GM18526 (cell line): ENCODE data around the gene ZBTB42.

Experiments used
- POLR2A ChIP-seq: IDR thresholded peaks from 3 replicates; pipeline ENCODE4 v1.6.1; 2011; ENCODE audit not compliant: insufficient read length; ENCODE audit errors: extremely low read depth

ZBTB42 gene

DNA sequence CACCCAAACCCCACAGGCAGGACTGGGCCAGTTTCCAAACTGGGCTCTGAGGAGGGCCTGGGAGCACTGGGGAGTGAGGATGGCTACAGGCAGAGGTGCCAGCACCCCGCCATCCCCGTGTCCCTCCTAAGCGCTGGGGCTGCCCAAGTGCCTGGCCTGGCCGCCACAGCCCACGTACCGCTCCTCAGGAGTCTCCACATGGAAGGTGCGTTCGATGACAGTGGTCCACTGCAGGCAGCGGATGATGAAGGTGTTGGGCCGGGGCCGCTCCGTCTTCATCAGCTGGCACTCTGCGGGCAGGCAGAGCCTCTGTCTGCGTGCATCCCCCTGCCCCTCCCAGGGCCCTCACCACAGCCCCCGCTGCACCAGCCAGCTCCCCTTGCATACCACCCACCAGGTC lies 24.4 kb upstream of the ZBTB42 start:
- TF ChIP-seq POLR2A, result no peak

DNA sequence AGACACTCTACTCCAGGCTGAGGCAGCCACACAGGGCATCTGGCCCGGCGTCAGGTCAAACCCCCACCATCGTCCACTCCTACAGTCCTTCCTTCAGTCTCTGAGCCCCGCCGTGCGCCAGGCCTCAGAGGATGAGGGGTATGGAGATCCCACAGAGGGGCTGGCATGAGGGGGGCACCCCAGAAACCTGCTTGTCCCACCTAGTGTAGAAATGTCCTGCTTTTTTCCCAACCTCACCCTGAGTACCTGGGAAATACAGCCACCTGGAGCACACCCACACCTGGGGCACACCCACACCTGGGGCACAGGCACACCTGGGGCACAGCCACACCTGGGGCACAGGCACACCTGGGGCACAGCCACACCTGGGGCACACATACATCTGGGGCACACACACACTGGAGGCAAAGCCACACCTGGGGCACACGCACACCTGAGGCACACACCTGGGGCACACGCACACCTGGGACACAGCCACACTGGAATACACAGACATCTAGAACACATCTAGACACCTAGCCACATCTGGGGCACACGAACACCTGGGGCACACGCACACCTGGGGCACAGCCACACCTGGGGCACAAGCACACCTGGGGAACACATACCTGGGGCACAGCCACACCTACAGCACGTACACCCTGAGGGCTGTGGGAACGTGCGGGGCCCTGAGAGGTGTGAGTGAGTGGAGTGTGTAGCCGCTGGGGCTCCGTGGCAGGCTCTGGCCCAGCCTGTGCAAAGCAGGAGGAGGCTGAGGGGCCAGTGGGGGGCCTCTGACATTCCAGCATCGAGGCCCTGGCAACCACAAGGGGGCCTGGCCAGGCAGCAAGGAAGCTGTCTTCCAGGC lies 23.7 kb upstream of the ZBTB42 start:
- TF ChIP-seq POLR2A, result no peak

GRCh38 chr14:104777808-104778249 lies 23.1 kb upstream of the ZBTB42 start:
- no peak for TF ChIP-seq POLR2A

- TF ChIP-seq POLR2A, result no peak
Measured at GRCh38 chr14:104778694-104779331, 22.1 kb upstream of the ZBTB42 start.

DNA sequence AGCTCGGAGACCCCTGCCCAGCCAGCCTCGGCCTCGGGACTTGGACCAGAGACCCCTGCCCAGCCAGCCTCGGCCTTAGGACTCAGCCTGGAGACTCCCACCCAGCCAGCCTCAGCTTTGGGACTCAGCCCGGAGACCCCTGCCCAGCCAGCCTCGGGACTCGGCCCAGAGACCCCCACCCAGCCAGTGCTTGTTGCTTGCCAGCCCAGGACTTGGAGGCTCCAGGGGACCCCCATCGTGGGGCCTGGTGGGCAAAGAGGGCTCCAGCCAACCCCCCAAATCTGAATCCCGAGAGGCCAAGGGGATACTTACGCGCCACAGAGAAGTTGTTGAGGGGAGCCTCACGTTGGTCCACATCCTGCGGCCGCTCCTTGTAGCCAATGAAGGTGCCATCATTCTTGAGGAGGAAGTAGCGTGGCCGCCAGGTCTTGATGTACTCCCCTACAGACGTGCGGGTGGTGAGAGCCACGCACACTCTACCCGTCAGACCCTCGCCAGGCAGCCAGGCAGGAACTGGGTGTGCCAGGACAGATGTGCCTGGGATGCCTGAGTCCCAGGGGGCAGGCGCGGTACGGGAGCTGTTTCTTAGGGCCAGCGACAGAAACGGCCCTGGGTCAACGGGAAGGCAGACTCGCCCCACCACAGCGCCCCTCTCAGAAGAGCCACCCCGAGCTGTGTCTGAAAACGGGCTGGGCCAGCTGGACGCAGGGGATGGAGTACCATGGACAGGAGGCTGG lies 21.0 kb upstream of the ZBTB42 start:
- TF ChIP-seq POLR2A, result no peak

DNA sequence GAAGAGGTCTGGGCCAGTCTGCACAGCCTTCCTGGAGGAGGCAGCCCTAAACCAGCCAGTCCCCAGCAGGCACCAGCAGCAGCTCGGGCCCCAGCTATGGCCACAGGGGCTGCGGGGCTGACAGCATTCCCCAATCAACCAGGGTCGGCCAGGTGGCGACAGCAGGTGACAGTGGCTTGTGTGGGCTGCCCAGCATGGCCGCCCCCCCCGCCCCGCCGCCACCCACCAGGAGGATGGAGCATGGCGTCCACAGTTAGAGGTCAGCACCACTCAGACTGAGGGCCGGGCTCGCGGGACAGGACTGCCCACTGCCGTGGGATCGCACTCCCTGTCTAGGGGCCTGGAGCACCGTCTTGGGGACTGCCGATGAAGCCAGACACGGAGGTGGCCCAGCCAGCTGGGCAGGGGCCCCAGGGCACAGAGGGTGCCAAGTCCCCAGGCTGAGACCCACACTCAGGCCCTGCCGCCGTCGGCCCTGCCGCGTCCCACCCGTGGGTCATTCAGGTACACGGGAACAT lies 20.3 kb upstream of the ZBTB42 start:
- TF ChIP-seq POLR2A, result no peak

GRCh38 chr14:104781271-104782077 lies 19.4 kb upstream of the ZBTB42 start:
- TF ChIP-seq POLR2A, result no peak

DNA sequence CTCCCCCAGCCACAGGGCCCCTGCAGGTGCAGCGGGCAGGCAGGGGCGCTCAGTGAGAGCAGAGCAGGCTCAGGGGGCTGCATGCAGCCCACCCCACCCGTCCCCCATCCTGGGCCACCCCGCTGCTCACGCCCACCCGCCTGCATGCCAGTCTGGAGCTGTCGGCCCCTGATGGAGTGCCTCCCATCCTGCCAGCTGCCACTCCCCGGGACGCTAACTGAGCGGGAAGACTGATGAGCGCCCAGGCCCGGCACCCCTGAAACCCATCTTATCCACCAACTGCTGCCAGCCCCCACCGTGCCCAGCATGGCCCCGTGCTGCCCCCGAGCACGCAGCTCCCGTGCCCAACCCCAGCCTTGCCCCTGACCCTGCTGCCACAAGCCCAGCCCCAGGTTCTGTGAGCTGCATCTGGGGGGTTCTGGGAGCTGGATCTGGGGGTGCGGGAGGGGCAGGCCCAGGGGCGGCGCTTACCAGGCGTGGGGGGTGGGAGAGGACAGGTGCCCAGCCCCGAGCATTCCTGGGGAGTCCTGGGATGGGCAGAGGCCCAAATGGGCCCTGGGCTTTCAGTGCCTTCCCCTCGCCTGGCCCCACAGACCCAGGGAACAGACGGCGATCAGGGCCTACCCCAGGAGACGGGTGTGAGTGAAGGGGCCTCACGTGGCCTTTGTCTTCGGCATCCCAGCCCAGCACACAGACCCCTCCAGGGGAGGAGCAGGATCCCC lies 18.7 kb upstream of the ZBTB42 start:
- TF ChIP-seq POLR2A, result no peak

GRCh38 chr14:104782808-104783139 lies 18.1 kb upstream of the ZBTB42 start:
- TF ChIP-seq POLR2A, result no peak

DNA sequence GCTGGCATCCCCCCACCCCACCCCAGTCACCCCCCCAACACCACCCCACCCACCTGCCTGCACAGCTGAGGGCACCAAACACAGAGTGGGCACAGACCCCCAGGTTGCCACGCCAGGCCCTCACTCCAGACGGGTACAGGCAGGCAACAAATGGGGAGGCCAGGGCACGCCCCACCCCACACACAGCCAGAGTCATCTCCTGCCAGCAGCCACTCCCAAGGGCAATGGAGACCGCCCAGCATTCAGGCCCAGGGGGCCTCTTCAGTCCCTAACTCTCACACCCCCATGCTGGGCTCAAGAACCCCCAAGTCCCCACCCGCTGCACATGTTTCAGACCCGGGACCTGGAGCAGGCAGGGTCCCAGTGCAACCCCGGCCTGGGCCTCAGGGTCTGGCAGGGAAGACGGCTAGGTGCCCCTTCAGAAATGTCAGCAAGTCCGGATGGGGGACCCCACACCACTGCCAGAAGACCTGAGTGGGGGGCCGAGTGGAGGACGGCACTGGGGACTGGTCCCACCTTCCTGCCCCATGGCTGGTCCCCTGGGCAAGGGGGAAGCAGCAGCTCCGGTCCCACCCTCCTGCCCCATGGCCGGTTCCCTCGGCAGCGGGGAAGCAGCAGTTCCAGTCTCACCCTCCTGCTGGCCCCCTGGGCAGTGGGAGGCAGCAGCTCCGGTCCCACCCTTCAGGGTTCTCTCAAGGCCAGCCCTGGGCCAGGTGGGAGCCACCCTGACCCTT lies 17.2 kb upstream of the ZBTB42 start:
- TF ChIP-seq POLR2A, result no peak

GRCh38 chr14:104784218-104784568 lies 16.7 kb upstream of the ZBTB42 start:
- no peak for TF ChIP-seq POLR2A

- TF ChIP-seq POLR2A, result no peak
Measured at GRCh38 chr14:104784846-104785707, 15.8 kb upstream of the ZBTB42 start.

GRCh38 chr14:104785708-104786080 lies 15.2 kb upstream of the ZBTB42 start:
- TF ChIP-seq POLR2A, result no peak
